NT2/D1 (cell line): Measurements from ENCODE around the gene C1D.

Experiments used
- SUZ12 ChIP-seq: IDR thresholded peaks from 2 replicates; pipeline ENCODE4 v1.6.1; 2011; ENCODE audit not compliant: insufficient read length, insufficient read depth; ENCODE audit errors: extremely low read depth
- YY1 ChIP-seq: IDR thresholded peaks from 2 replicates; pipeline ENCODE4 v1.6.1; 2011; ENCODE audit not compliant: insufficient read length, insufficient read depth
- ZNF274 ChIP-seq: IDR thresholded peaks from 2 replicates; pipeline ENCODE4 v1.6.1; 2011; ENCODE audit warnings: mild to moderate bottlenecking, low read depth, low read length

GRCh38 chr2:68018727-68019126, 44.1 kb downstream of the C1D start:
- no peak for TF ChIP-seq YY1
- TF ChIP-seq ZNF274: no peak
- TF ChIP-seq SUZ12: no peak
